Peyer's patch (tissue), 4 donors: ENCODE results near the gene COPRS. TPM values are rescaled to one million over a fixed set of nuclear protein-coding genes. Genes with fewer than 3 reads are reported as not detected.

Source experiments
- DNase-seq, 3 donors: peaks; one replicate each; pipeline ENCODE4 v3.0.0-alpha.2; 2017 to 2019
- H3K27ac ChIP-seq, 4 donors: fragments of 200-600 bp; sonication (generic); one replicate each; pipeline ENCODE4 v1.5.1; 2016 to 2019
- H3K27me3 ChIP-seq, 2 donors: fragments of 200-600 bp; sonication (generic); one replicate each; pipeline ENCODE4 v1.5.1; 2019
- H3K36me3 ChIP-seq, 3 donors: fragments of 200-600 bp; sonication (generic); one replicate each; pipeline ENCODE4 v1.5.1; 2016 to 2019
- H3K4me1 ChIP-seq, 4 donors: fragments of 200-600 bp; sonication (generic); one replicate each; pipeline ENCODE4 v1.5.1; 2016 to 2019
- H3K4me3 ChIP-seq, 4 donors: fragments of 200-600 bp; sonication (generic); 1 replicate in 3 of 4; 2 replicates in 1 of 4; pipeline ENCODE4 v1.5.1; 2016 to 2019; ENCODE audit warnings: mild to moderate bottlenecking in 1 of 4
- H3K9me3 ChIP-seq, 4 donors: fragments of 200-600 bp; sonication (generic); one replicate each; pipeline ENCODE4 v1.5.1; 2016 to 2019; ENCODE audit warnings: mild to moderate bottlenecking in 1 of 4
- CTCF ChIP-seq, 6 experiments: fragments of 450-650 bp in 4 of 6; fragments of 200-600 bp in 2 of 6; sonication (generic) in 1 of 6; IDR thresholded peaks; one replicate each; pipeline ENCODE4 v1.5.1; 2017 to 2019; ENCODE audit warnings: antibody characterized with exemption in 6 of 6, mild to moderate bottlenecking in 3 of 6, moderate library complexity in 1 of 6
- POLR2A ChIP-seq, 2 donors: fragments of 450-650 bp; IDR thresholded peaks; one replicate each; pipeline ENCODE4 v1.5.1; 2017; ENCODE audit warnings: antibody characterized with exemption in 2 of 2, mild to moderate bottlenecking in 2 of 2, moderate library complexity in 2 of 2
- total RNA-seq, 4 donors: library from RNA; depleted of rRNA; stranded (reverse); fragments of >200 nt; gene quantifications; one replicate each; pipeline ENCODE4 v1.1.0, GENCODE V29; 2016

COPRS gene
- total RNA-seq, result 10 to 100 TPM; 16.1 to 96.6 (median 31.7) TPM

GRCh38 chr17:31858642-31859486, at the start of gene COPRS:
Gene COPRS, minus strand, starts transcription at chr17:31859244. Its CDS starts 45 bp downstream, at chr17:31859199.
- H3K9me3 ChIP-seq, result no peaks in the 10 kb centered on the region
- H3K27ac ChIP-seq, result peak within 1 kb of the TSS; percentile 53 to 83 (median 78)
- H3K36me3 ChIP-seq, result peaks cover 0 to 16% (median 0%) of the 10 kb centered on the region in 3 donors
- DNase-seq, result peak; percentile 89 to 94 (median 93)
- no peaks in the 10 kb centered on the region for H3K27me3 ChIP-seq
- H3K4me1 ChIP-seq, result peaks cover 0 to 16% (median 3%) of the 10 kb centered on the region in 4 donors
- TF ChIP-seq CTCF (IDR thresholded peaks at IDR 0.05) (peak in 1 of 6 experiments; percentile 14), POLR2A (IDR thresholded peaks at IDR 0.05) (no peak)
- peak within 1 kb of the TSS; percentile 65 to 98 (median 82) for H3K4me3 ChIP-seq

- TF ChIP-seq POLR2A (IDR thresholded peaks at IDR 0.05) (no peak), CTCF (IDR thresholded peaks at IDR 0.05) (no peak)
- DNase-seq, result no peak
- H3K27ac ChIP-seq, result no peak overlapping the region
- H3K9me3 ChIP-seq, result no peaks in the 10 kb centered on the region
- no peaks in the 10 kb centered on the region for H3K4me1 ChIP-seq
- no peak overlapping the region for H3K4me3 ChIP-seq
- no peaks in the 10 kb centered on the region for H3K36me3 ChIP-seq
- H3K27me3 ChIP-seq, result no peaks in the 10 kb centered on the region
Measured at GRCh38 chr17:31908386-31908785, 49.3 kb upstream of the COPRS start.

GRCh38 chr17:31907342-31907962, 48.4 kb upstream of the COPRS start:
- H3K27ac ChIP-seq, result no peak overlapping the region
- H3K36me3 ChIP-seq, result no peaks in the 10 kb centered on the region
- H3K4me1 ChIP-seq, result no peaks in the 10 kb centered on the region
- H3K9me3 ChIP-seq, result no peaks in the 10 kb centered on the region
- TF ChIP-seq CTCF (IDR thresholded peaks at IDR 0.05), result no peak
- no peak for TF ChIP-seq POLR2A (IDR thresholded peaks at IDR 0.05)
- no peaks in the 10 kb centered on the region for H3K27me3 ChIP-seq
- H3K4me3 ChIP-seq, result no peak overlapping the region
- no peak for DNase-seq

- no peak for TF ChIP-seq CTCF (IDR thresholded peaks at IDR 0.05)
- TF ChIP-seq POLR2A (IDR thresholded peaks at IDR 0.05), result no peak
- Histone ChIP-seq H3K4me3 (no peak overlapping the region), H3K27ac (no peak overlapping the region), H3K9me3 (no peaks in the 10 kb centered on the region), H3K36me3 (peaks cover 0 to 11% (median 0%) of the 10 kb centered on the region in 3 donors), H3K4me1 (peaks cover 0 to 13% (median 0%) of the 10 kb centered on the region in 4 donors), H3K27me3 (no peaks in the 10 kb centered on the region)
- DNase-seq, result no peak
Measured at GRCh38 chr17:31903401-31903800, 44.4 kb upstream of the COPRS start.

GRCh38 chr17:31902693-31903092, 43.6 kb upstream of the COPRS start:
- H3K4me1 ChIP-seq, result peaks cover 0 to 13% (median 0%) of the 10 kb centered on the region in 4 donors
- no peaks in the 10 kb centered on the region for H3K9me3 ChIP-seq
- no peaks in the 10 kb centered on the region for H3K27me3 ChIP-seq
- no peak overlapping the region for H3K4me3 ChIP-seq
- DNase-seq, result no peak
- TF ChIP-seq POLR2A (IDR thresholded peaks at IDR 0.05), result no peak
- no peak for TF ChIP-seq CTCF (IDR thresholded peaks at IDR 0.05)
- H3K36me3 ChIP-seq, result peaks cover 0 to 18% (median 0%) of the 10 kb centered on the region in 3 donors
- no peak overlapping the region for H3K27ac ChIP-seq
